Fibroblast of upper back skin (primary cell): Measurements from ENCODE around the gene SSUH2.

ENCODE experiments used
- DNase-seq: peaks from one replicate; pipeline ENCODE4 v3.0.0-alpha.2; 2013

Gene SSUH2

GRCh38 chr3:8578282-8578681 lies 66.3 kb downstream of the SSUH2 start:
- DNase-seq = no peak

GRCh38 chr3:8576841-8577571 lies 67.6 kb downstream of the SSUH2 start:
- DNase-seq = peak; percentile 49

- DNase-seq = no peak
These were observed 68.2 kb downstream of the SSUH2 start for GRCh38 chr3:8576436-8576835.

- DNase-seq = no peak
These were observed 69.1 kb downstream of the SSUH2 start for GRCh38 chr3:8575364-8576104.

GRCh38 chr3:8574670-8575322 lies 69.8 kb downstream of the SSUH2 start:
- DNase-seq = no peak

GRCh38 chr3:8574040-8574669 lies 70.4 kb downstream of the SSUH2 start:
- no peak for DNase-seq

- DNase-seq = no peak
These were observed 71.2 kb downstream of the SSUH2 start for GRCh38 chr3:8573342-8573926.

GRCh38 chr3:8571256-8571655 lies 73.3 kb downstream of the SSUH2 start:
- DNase-seq = no peak
